ENCODE measurements around the gene PSMD3.

- TF ChIP-seq EZH2 (IDR thresholded peaks at IDR 0.05) (no peak), POLR2AphosphoS5 (IDR thresholded peaks at IDR 0.05; ENCODE audit: borderline replicate concordance, low read depth, low read length) (no peak)
These were observed 54.0 kb downstream of the PSMD3 start for GRCh38 chr17:40034426-40035161.

Measured in SK-N-MC (cell line).